ENCODE results near the gene CDC73.

CDC73 gene

GRCh38 chr1:193260056-193260745 lies 138.4 kb downstream of the CDC73 start:
- no peak for TF ChIP-seq GATA3 (IDR thresholded peaks at IDR 0.05; ENCODE audit: low read depth, low read length)
- no peak for TF ChIP-seq GATA2 (IDR thresholded peaks at IDR 0.05; ENCODE audit: low read depth, low read length)

GRCh38 chr1:193260896-193261295 lies 139.1 kb downstream of the CDC73 start:
- no peak for TF ChIP-seq GATA2 (IDR thresholded peaks at IDR 0.05; ENCODE audit: low read depth, low read length)
- no peak for TF ChIP-seq GATA3 (IDR thresholded peaks at IDR 0.05; ENCODE audit: low read depth, low read length)

- TF ChIP-seq GATA3 (IDR thresholded peaks at IDR 0.05; ENCODE audit: low read depth, low read length) (no peak), GATA2 (IDR thresholded peaks at IDR 0.05; ENCODE audit: low read depth, low read length) (no peak)
These were observed 140.8 kb downstream of the CDC73 start for GRCh38 chr1:193262661-193263060.

- TF ChIP-seq GATA2 (IDR thresholded peaks at IDR 0.05; ENCODE audit: low read depth, low read length), result no peak
- TF ChIP-seq GATA3 (IDR thresholded peaks at IDR 0.05; ENCODE audit: low read depth, low read length), result no peak
These were observed 142.7 kb downstream of the CDC73 start for GRCh38 chr1:193264313-193265065.

GRCh38 chr1:193265716-193266115 lies 143.9 kb downstream of the CDC73 start:
- TF ChIP-seq GATA3 (IDR thresholded peaks at IDR 0.05; ENCODE audit: low read depth, low read length) (no peak), GATA2 (IDR thresholded peaks at IDR 0.05; ENCODE audit: low read depth, low read length) (no peak)

GRCh38 chr1:193270996-193271395 lies 149.2 kb downstream of the CDC73 start:
- TF ChIP-seq GATA3 (IDR thresholded peaks at IDR 0.05; ENCODE audit: low read depth, low read length), result no peak
- TF ChIP-seq GATA2 (IDR thresholded peaks at IDR 0.05; ENCODE audit: low read depth, low read length), result no peak

- TF ChIP-seq GATA3 (IDR thresholded peaks at IDR 0.05; ENCODE audit: low read depth, low read length) (no peak), GATA2 (IDR thresholded peaks at IDR 0.05; ENCODE audit: low read depth, low read length) (no peak)
These were observed 153.9 kb downstream of the CDC73 start for GRCh38 chr1:193275773-193276172.

GRCh38 chr1:193278968-193279367 lies 157.1 kb downstream of the CDC73 start:
- TF ChIP-seq GATA3 (IDR thresholded peaks at IDR 0.05; ENCODE audit: low read depth, low read length) (no peak), GATA2 (IDR thresholded peaks at IDR 0.05; ENCODE audit: low read depth, low read length) (no peak)

- TF ChIP-seq GATA3 (IDR thresholded peaks at IDR 0.05; ENCODE audit: low read depth, low read length), result no peak
- no peak for TF ChIP-seq GATA2 (IDR thresholded peaks at IDR 0.05; ENCODE audit: low read depth, low read length)
These were observed 160.1 kb downstream of the CDC73 start for GRCh38 chr1:193281894-193282293.

GRCh38 chr1:193283016-193283415 lies 161.2 kb downstream of the CDC73 start:
- TF ChIP-seq GATA2 (IDR thresholded peaks at IDR 0.05; ENCODE audit: low read depth, low read length) (no peak), GATA3 (IDR thresholded peaks at IDR 0.05; ENCODE audit: low read depth, low read length) (no peak)

- TF ChIP-seq GATA3 (IDR thresholded peaks at IDR 0.05; ENCODE audit: low read depth, low read length), result no peak
- no peak for TF ChIP-seq GATA2 (IDR thresholded peaks at IDR 0.05; ENCODE audit: low read depth, low read length)
These were observed 162.4 kb downstream of the CDC73 start for GRCh38 chr1:193284219-193284618.

- no peak for TF ChIP-seq GATA3 (IDR thresholded peaks at IDR 0.05; ENCODE audit: low read depth, low read length)
- no peak for TF ChIP-seq GATA2 (IDR thresholded peaks at IDR 0.05; ENCODE audit: low read depth, low read length)
These were observed 163.8 kb downstream of the CDC73 start for GRCh38 chr1:193285641-193286040.

GRCh38 chr1:193293726-193294125 lies 171.9 kb downstream of the CDC73 start:
- TF ChIP-seq GATA2 (IDR thresholded peaks at IDR 0.05; ENCODE audit: low read depth, low read length) (no peak), GATA3 (IDR thresholded peaks at IDR 0.05; ENCODE audit: low read depth, low read length) (no peak)

- no peak for TF ChIP-seq GATA2 (IDR thresholded peaks at IDR 0.05; ENCODE audit: low read depth, low read length)
- TF ChIP-seq GATA3 (IDR thresholded peaks at IDR 0.05; ENCODE audit: low read depth, low read length), result no peak
These were observed 177.2 kb downstream of the CDC73 start for GRCh38 chr1:193299038-193299437.

GRCh38 chr1:193301746-193302145 lies 179.9 kb downstream of the CDC73 start:
- TF ChIP-seq GATA2 (IDR thresholded peaks at IDR 0.05; ENCODE audit: low read depth, low read length), result no peak
- no peak for TF ChIP-seq GATA3 (IDR thresholded peaks at IDR 0.05; ENCODE audit: low read depth, low read length)
